ENCODE data around the gene SYTL2. TPM values are rescaled to one million over a fixed set of nuclear protein-coding genes. Genes with fewer than 3 reads are reported as not detected.

SYTL2 gene
- total RNA-seq, 3 donors from 2014 or later (not counting 1 experiment from before 2014, with no cell fraction given) = 116 to 237 (median 143) TPM

DNA sequence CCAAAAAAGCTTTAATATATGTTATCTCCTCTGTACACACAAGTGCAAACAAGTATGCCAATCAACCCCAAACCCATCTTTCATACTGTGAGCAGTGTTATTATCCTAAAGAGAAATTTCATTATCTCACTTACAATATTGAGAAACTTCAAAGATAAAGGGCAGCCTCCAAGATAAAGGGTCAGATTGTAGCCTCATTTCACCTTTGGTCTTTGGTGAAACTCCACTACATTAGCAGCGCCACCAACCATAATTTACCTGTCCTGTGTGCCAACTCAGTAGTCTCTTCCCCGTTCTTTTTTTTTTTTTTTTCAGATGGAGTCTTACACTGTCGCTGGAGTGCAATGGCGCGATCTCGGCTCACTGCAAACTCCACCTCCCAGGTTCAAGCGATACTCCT, 9.4 kb downstream of the SYTL2 start:
- no peak overlapping the region for H3K4me3 Mint-ChIP-seq
- intact Hi-C loops (cut with micrococcal nuclease) = no loop called here
- Histone ChIP-seq H3K4me1 (ENCODE audit: control insufficient read depth, insufficient read depth, low read length) (peaks cover 7% of the 10 kb centered on the region), H3K36me3 (ENCODE audit: control insufficient read depth, insufficient read depth, low read length) (peaks cover 2% of the 10 kb centered on the region), H3K9me3 (ENCODE audit: control insufficient read depth, insufficient read depth, low read length) (peaks cover 5% of the 10 kb centered on the region), H3K27ac (ENCODE audit: low read length) (no peak overlapping the region), H3K4me3 (ENCODE audit: low read length) (no peak overlapping the region), H3K27me3 (ENCODE audit: control insufficient read depth, insufficient read depth, low read length) (no peaks in the 10 kb centered on the region)
- no peak for ATAC-seq
- H3K9me3 Mint-ChIP-seq = no peaks in the 10 kb centered on the region
- peaks cover 17% of the 10 kb centered on the region for H3K36me3 Mint-ChIP-seq
- DNase-seq = no peak
- H3K27me3 Mint-ChIP-seq (ENCODE audit: low read depth in 2 of 2) = no peaks in the 10 kb centered on the region
- WGBS (ENCODE audit: insufficient coverage) = 96% methylated on average over 6 of the region's 7 CpGs
- TF ChIP-seq, protein P1, sequence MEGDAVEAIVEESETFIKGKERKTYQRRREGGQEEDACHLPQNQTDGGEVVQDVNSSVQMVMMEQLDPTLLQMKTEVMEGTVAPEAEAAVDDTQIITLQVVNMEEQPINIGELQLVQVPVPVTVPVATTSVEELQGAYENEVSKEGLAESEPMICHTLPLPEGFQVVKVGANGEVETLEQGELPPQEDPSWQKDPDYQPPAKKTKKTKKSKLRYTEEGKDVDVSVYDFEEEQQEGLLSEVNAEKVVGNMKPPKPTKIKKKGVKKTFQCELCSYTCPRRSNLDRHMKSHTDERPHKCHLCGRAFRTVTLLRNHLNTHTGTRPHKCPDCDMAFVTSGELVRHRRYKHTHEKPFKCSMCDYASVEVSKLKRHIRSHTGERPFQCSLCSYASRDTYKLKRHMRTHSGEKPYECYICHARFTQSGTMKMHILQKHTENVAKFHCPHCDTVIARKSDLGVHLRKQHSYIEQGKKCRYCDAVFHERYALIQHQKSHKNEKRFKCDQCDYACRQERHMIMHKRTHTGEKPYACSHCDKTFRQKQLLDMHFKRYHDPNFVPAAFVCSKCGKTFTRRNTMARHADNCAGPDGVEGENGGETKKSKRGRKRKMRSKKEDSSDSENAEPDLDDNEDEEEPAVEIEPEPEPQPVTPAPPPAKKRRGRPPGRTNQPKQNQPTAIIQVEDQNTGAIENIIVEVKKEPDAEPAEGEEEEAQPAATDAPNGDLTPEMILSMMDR (IDR thresholded peaks at IDR 0.05) = no peak
- peak overlapping the region in 1 of 2 donors; percentile 7 for H3K27ac Mint-ChIP-seq
- peaks cover 81 to 85% of the 10 kb centered on the region in 2 donors for H3K4me1 Mint-ChIP-seq

DNA sequence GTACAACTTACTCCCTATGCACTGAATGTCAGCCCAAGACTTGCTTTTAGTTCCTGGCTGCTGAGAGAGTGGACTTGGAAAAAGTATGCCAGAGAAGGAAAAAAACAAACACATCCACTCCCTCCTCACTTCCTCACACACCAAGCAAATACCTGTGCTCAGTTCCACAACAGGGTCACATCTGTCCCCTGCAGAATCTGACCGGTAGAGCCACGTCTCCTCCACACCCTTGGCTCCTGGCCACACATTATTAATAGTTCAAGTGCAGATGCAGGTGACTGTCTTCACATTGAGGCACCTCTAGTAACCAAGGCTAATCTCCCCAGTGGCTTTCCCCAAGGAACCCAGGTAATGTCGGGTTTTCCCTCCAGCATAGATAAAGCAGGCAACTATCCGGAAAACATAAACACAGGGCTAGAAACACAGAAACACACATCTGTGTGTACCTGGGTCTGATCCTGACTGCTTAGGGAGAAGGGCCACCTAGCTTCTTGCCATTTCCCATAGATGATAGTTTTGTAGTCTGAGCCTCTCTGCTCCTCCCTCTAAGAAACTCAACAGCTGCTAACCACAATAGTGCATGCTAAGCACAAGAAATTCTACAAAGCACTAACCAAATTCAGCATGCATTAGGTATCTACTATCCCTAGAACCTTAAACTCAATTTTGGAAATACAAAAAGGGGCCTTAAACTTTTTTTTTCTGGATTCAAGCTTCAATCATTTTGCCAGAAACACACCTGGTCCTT, 10.2 kb downstream of the SYTL2 start:
- intact Hi-C loops (cut with micrococcal nuclease) = no loop called here
- Histone ChIP-seq H3K27me3 (ENCODE audit: control insufficient read depth, insufficient read depth, low read length) (no peaks in the 10 kb centered on the region), H3K4me1 (ENCODE audit: control insufficient read depth, insufficient read depth, low read length) (peaks cover 7% of the 10 kb centered on the region), H3K36me3 (ENCODE audit: control insufficient read depth, insufficient read depth, low read length) (peaks cover 2% of the 10 kb centered on the region), H3K4me3 (ENCODE audit: low read length) (no peak overlapping the region), H3K9me3 (ENCODE audit: control insufficient read depth, insufficient read depth, low read length) (peaks cover 5% of the 10 kb centered on the region), H3K27ac (ENCODE audit: low read length) (no peak overlapping the region)
- DNase-seq (no peak), ATAC-seq (peak in 1 of 3 donors; percentile 37)
- H3K9me3 Mint-ChIP-seq = no peaks in the 10 kb centered on the region
- no peaks in the 10 kb centered on the region for H3K27me3 Mint-ChIP-seq (ENCODE audit: low read depth in 2 of 2)
- peaks cover 17% of the 10 kb centered on the region for H3K36me3 Mint-ChIP-seq
- peak overlapping the region; percentile 7 to 59 for H3K27ac Mint-ChIP-seq
- peaks cover 81 to 82% of the 10 kb centered on the region in 2 donors for H3K4me1 Mint-ChIP-seq
- TF ChIP-seq, protein P1 (IDR thresholded peaks at IDR 0.05) = no peak
- H3K4me3 Mint-ChIP-seq = no peak overlapping the region
- 98% methylated on average over 4 of the region's 4 CpGs for WGBS (ENCODE audit: insufficient coverage)

DNA sequence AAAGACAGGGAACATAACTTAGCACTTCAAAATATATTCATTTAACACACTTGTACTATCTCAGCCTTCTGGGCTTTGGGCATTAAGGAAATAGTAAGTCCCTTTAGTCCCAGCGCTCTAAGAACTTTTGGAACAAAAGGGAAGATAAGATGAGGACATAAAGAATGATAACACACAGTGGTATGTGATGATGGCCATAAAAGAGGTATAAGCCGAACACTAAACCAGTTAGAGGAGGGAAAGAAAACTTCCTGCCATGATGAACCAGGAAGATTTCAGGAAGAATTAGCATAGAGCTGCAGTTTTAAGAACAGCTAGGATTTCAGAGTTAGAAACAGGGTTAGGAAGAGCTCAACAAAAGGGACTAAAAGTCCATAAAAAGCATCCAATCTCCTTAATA, 11.8 kb downstream of the SYTL2 start:
- peaks cover 17% of the 10 kb centered on the region for H3K36me3 Mint-ChIP-seq
- no peaks in the 10 kb centered on the region for H3K27me3 Mint-ChIP-seq (ENCODE audit: low read depth in 2 of 2)
- Histone ChIP-seq H3K27me3 (ENCODE audit: control insufficient read depth, insufficient read depth, low read length) (no peaks in the 10 kb centered on the region), H3K4me1 (ENCODE audit: control insufficient read depth, insufficient read depth, low read length) (peaks cover 9% of the 10 kb centered on the region), H3K4me3 (ENCODE audit: low read length) (no peak overlapping the region), H3K36me3 (ENCODE audit: control insufficient read depth, insufficient read depth, low read length) (peaks cover 2% of the 10 kb centered on the region), H3K9me3 (ENCODE audit: control insufficient read depth, insufficient read depth, low read length) (peaks cover 5% of the 10 kb centered on the region), H3K27ac (ENCODE audit: low read length) (no peak overlapping the region)
- peaks cover 73 to 75% of the 10 kb centered on the region in 2 donors for H3K4me1 Mint-ChIP-seq
- H3K27ac Mint-ChIP-seq = peak overlapping the region; percentile 7 to 59
- intact Hi-C loops (cut with micrococcal nuclease) = no loop called here
- ATAC-seq = no peak
- no peak for DNase-seq
- no peak overlapping the region for H3K4me3 Mint-ChIP-seq
- TF ChIP-seq, protein P1 (IDR thresholded peaks at IDR 0.05) = no peak
- WGBS (ENCODE audit: insufficient coverage) = 97% methylated on average over 2 of the region's 2 CpGs
- no peaks in the 10 kb centered on the region for H3K9me3 Mint-ChIP-seq
